Stomach (tissue), 4 donors: ENCODE results near the gene OXNAD1.

ENCODE experiments used
- CTCF ChIP-seq, 7 experiments: fragments of 450-650 bp in 4 of 7; fragments of 200-600 bp in 3 of 7; sonication (generic) in 3 of 7; IDR thresholded peaks; one replicate each; pipeline ENCODE4 v1.5.1; 2016 to 2019; ENCODE audit warnings: antibody characterized with exemption in 7 of 7, control low read depth in 2 of 7, mild to moderate bottlenecking in 1 of 7
- EP300 ChIP-seq: sonication (generic); formaldehyde crosslinking; IDR thresholded peaks from one replicate; pipeline ENCODE4 v1.6.1; 2017; ENCODE audit warnings: antibody characterized with exemption
- POLR2A ChIP-seq, 4 donors: fragments of 450-650 bp; IDR thresholded peaks; one replicate each; pipeline ENCODE4 v1.6.1; 2016; ENCODE audit warnings: antibody characterized with exemption in 4 of 4, control low read depth in 2 of 4, mild to moderate bottlenecking in 1 of 4, moderate library complexity in 1 of 4

- TF ChIP-seq POLR2A (IDR thresholded peaks at IDR 0.05), result no peak
- TF ChIP-seq EP300, result no peak
- no peak for TF ChIP-seq CTCF (IDR thresholded peaks at IDR 0.05)
These were observed 19.4 kb upstream of the OXNAD1 start for GRCh38 chr3:16245609-16246008.
